Measurements from ENCODE around the gene SUGCT. TPM values are rescaled to one million over a fixed set of nuclear protein-coding genes. Genes with fewer than 3 reads are reported as not detected.

SUGCT gene
- total RNA-seq, 1 donor from 2014 or later: 7.1 TPM

DNA sequence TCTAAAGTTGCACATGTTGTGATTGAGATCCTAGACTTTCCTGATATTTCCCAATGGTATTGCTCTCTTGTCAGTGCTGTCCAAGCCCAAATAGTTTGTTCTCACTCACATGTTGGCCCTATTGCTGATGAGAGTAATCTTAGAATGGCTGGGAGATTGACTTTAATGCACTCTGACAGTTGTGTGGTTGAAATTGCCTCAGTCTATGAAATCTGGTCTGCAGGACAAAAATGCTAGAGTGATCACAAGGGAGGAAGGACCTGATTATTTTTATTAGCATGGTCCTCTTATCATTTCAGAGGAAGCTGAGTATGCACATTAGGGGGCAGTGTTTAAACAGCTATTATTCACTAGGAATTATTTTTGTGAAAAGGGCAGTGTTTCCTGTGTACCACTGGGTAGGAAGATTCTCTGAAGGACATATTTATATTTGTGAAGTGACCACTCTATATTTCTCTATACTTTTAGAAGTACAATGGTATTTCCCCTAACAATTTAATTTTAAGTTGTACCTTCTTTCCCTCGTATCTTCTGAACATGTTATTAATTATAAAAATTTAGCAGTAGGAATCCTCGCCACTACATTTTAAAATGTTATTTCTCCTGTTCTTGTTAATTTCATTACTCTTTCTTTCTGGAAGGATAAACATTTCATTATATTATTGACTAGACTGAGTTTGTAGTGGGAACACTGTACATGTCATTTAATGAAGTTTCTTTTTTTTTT is 64.4 kb downstream of the SUGCT start:
- DNase-seq (ENCODE audit: extremely low spot score, unreplicated experiment): no peak
- H3K9me3 Mint-ChIP-seq: no peaks in the 10 kb centered on the region
- TF ChIP-seq, protein P1, sequence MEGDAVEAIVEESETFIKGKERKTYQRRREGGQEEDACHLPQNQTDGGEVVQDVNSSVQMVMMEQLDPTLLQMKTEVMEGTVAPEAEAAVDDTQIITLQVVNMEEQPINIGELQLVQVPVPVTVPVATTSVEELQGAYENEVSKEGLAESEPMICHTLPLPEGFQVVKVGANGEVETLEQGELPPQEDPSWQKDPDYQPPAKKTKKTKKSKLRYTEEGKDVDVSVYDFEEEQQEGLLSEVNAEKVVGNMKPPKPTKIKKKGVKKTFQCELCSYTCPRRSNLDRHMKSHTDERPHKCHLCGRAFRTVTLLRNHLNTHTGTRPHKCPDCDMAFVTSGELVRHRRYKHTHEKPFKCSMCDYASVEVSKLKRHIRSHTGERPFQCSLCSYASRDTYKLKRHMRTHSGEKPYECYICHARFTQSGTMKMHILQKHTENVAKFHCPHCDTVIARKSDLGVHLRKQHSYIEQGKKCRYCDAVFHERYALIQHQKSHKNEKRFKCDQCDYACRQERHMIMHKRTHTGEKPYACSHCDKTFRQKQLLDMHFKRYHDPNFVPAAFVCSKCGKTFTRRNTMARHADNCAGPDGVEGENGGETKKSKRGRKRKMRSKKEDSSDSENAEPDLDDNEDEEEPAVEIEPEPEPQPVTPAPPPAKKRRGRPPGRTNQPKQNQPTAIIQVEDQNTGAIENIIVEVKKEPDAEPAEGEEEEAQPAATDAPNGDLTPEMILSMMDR (conservative IDR thresholded peaks at IDR 0.05): peak; percentile 56
- no peak overlapping the region for H3K27ac Mint-ChIP-seq
- no peaks in the 10 kb centered on the region for H3K36me3 Mint-ChIP-seq
- H3K4me1 Mint-ChIP-seq (ENCODE audit: unreplicated experiment): peaks cover 9% of the 10 kb centered on the region
- no peak overlapping the region for H3K4me3 Mint-ChIP-seq
- H3K27me3 Mint-ChIP-seq: no peaks in the 10 kb centered on the region

DNA sequence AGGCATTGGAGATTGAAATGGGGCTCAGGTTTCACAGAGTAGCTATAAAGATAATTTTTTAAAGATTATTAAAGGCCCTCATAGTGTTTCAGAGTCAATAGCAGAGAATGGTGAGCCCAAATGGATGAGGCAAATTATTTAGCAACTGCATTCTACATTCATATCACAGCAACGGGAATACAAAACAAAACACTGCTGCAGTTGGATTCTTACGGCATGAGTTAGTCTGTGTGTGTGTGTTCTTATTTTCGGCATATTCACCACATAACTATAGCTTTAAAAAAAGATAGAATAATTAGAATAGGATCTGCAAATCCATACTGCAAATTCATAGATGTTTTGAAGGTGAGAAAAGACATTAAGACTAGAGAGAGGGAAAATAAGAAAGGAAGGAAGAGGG is 66.0 kb downstream of the SUGCT start:
- Mint-ChIP-seq H3K9me3 (no peaks in the 10 kb centered on the region), H3K27me3 (no peaks in the 10 kb centered on the region), H3K27ac (no peak overlapping the region), H3K36me3 (no peaks in the 10 kb centered on the region), H3K4me1 (ENCODE audit: unreplicated experiment) (peaks cover 9% of the 10 kb centered on the region), H3K4me3 (no peak overlapping the region)
- DNase-seq (ENCODE audit: extremely low spot score, unreplicated experiment): no peak
- TF ChIP-seq, protein P1 (conservative IDR thresholded peaks at IDR 0.05): no peak

DNA sequence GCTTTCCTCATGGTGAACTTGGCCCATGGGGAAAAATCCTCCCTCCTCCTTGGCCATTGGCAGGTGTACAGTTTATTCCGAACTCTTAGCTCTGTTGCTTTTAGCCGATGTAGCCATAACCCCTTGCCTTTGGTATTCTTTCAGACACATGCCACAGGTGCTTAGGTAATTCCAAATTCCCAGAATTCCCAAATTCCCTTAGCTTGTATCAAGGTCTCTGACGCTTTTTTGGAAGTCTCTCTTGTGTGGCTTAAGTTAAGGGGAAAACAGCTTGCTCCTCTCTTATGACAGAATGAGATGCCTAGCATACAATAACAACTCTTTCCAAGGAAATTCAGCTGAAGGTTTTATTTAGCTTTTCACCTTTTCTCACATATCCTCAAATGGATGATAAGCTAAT is 68.0 kb downstream of the SUGCT start:
- TF ChIP-seq, protein P1 (conservative IDR thresholded peaks at IDR 0.05): no peak
- H3K27ac Mint-ChIP-seq: no peak overlapping the region
- peaks cover 9% of the 10 kb centered on the region for H3K4me1 Mint-ChIP-seq (ENCODE audit: unreplicated experiment)
- no peaks in the 10 kb centered on the region for H3K36me3 Mint-ChIP-seq
- no peak for DNase-seq (ENCODE audit: extremely low spot score, unreplicated experiment)
- no peak overlapping the region for H3K4me3 Mint-ChIP-seq
- H3K27me3 Mint-ChIP-seq: no peaks in the 10 kb centered on the region
- no peaks in the 10 kb centered on the region for H3K9me3 Mint-ChIP-seq

DNA sequence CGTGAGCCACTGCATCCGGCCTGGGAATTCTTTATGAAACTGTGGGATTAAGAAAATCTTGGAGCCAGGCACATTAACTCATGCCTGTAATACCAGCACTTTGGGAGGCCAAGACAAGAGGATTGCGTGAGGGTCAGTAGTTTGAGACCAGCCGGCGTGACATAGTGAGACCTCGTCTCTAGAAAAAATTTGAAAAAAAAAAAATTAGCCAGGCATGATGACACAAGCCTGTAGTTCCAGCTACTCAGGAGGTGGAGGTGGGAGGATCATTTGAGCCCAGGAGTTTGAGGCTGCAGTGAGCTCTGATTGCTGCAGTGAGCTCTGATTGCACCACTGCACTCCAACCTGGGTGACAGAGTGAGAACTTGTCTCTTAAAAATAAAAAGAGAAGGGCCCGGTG is 69.8 kb downstream of the SUGCT start:
- TF ChIP-seq, protein P1 (conservative IDR thresholded peaks at IDR 0.05): no peak
- no peaks in the 10 kb centered on the region for H3K9me3 Mint-ChIP-seq
- DNase-seq (ENCODE audit: extremely low spot score, unreplicated experiment): no peak
- no peaks in the 10 kb centered on the region for H3K27me3 Mint-ChIP-seq
- H3K36me3 Mint-ChIP-seq: no peaks in the 10 kb centered on the region
- no peak overlapping the region for H3K4me3 Mint-ChIP-seq
- no peak overlapping the region for H3K27ac Mint-ChIP-seq
- peaks cover 4% of the 10 kb centered on the region for H3K4me1 Mint-ChIP-seq (ENCODE audit: unreplicated experiment)

DNA sequence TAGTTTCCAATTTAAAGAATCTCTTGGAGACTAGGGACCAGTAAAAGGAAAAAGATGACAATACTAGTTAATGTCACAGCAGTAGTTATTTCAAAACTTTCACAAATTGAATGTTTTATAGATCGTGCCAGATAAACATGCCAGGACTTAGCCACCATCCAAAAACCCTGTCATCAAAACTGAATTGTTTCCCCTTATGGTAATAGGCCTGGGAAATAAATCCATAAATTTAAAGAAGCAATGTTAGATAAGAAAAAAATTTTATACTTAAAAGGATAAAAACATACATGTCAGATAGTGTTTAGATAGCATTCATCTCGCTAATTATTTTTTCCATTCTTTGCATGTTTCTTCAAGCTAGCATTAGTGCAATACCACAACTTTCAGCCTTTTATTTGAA is 71.2 kb downstream of the SUGCT start:
- H3K4me3 Mint-ChIP-seq: no peak overlapping the region
- no peaks in the 10 kb centered on the region for H3K9me3 Mint-ChIP-seq
- TF ChIP-seq, protein P1 (conservative IDR thresholded peaks at IDR 0.05): no peak
- H3K36me3 Mint-ChIP-seq: no peaks in the 10 kb centered on the region
- H3K4me1 Mint-ChIP-seq (ENCODE audit: unreplicated experiment): no peaks in the 10 kb centered on the region
- no peak overlapping the region for H3K27ac Mint-ChIP-seq
- no peaks in the 10 kb centered on the region for H3K27me3 Mint-ChIP-seq
- no peak for DNase-seq (ENCODE audit: extremely low spot score, unreplicated experiment)

Measured in type B pancreatic cell (in vitro differentiated cells).